Skeletal muscle satellite cell (primary cell): ENCODE measurements around the gene RREB1.
"Not testable (repeated sequence)": the region's sequence is repeated elsewhere in the genome, so short reads cannot be mapped to it uniquely, and the experiment has no call there.

Experiments used
- H3K27me3 ChIP-seq: 2 replicates; pipeline ENCODE4 v1.7.0; 2013; ENCODE audit warnings: low read length; ENCODE audit not compliant: control insufficient read depth, insufficient read depth
- H3K36me3 ChIP-seq: 2 replicates; pipeline ENCODE4 v1.7.0; 2013; ENCODE audit warnings: mild to moderate bottlenecking, control low read depth, low read length; ENCODE audit not compliant: insufficient read depth
- H3K4me1 ChIP-seq: 2 replicates; pipeline ENCODE4 v1.7.0; 2013; ENCODE audit warnings: low read length; ENCODE audit not compliant: control insufficient read depth, insufficient read depth
- H3K4me2 ChIP-seq: 2 replicates; pipeline ENCODE4 v1.7.0; 2013; ENCODE audit warnings: mild to moderate bottlenecking, low read length
- H3K4me3 ChIP-seq: 2 replicates; pipeline ENCODE4 v1.7.0; 2013; ENCODE audit warnings: low read length
- H3K9ac ChIP-seq: 2 replicates; pipeline ENCODE4 v1.7.0; 2013; ENCODE audit warnings: mild to moderate bottlenecking, low read depth, low read length, moderate library complexity
- H3K9me3 ChIP-seq: replicated peaks from 2 replicates; pipeline ENCODE4 v1.7.0; 2013; ENCODE audit warnings: mild to moderate bottlenecking, control low read depth, low read length

RREB1 gene

GRCh38 chr6:7260291-7261031 is 152.7 kb downstream of the RREB1 start:
- peak overlapping the region; percentile 83 for H3K9ac ChIP-seq
- no peaks in the 10 kb centered on the region for H3K9me3 ChIP-seq
- H3K4me3 ChIP-seq: peak overlapping the region; percentile 82
- H3K4me2 ChIP-seq: peak overlapping the region; percentile 95
- H3K36me3 ChIP-seq: no peaks in the 10 kb centered on the region
- no peaks in the 10 kb centered on the region for H3K27me3 ChIP-seq
- peaks cover 14% of the 10 kb centered on the region for H3K4me1 ChIP-seq

- Histone ChIP-seq H3K36me3 (no peaks in the 10 kb centered on the region), H3K27me3 (no peaks in the 10 kb centered on the region), H3K4me3 (peak overlapping the region; percentile 82), H3K9ac (peak overlapping the region; percentile 83), H3K9me3 (no peaks in the 10 kb centered on the region), H3K4me2 (peak overlapping the region; percentile 95), H3K4me1 (peaks cover 14% of the 10 kb centered on the region)
Measured at GRCh38 chr6:7261032-7261841, 153.5 kb downstream of the RREB1 start.

- H3K4me2 ChIP-seq: peak overlapping the region; percentile 95
Measured at GRCh38 chr6:7261852-7262461, 154.2 kb downstream of the RREB1 start.

GRCh38 chr6:7262746-7263518 is 155.2 kb downstream of the RREB1 start:
- H3K4me2 ChIP-seq: no peak overlapping the region
- H3K9ac ChIP-seq: no peak overlapping the region
- H3K4me1 ChIP-seq: peaks cover 22% of the 10 kb centered on the region
- no peak overlapping the region for H3K4me3 ChIP-seq
- no peaks in the 10 kb centered on the region for H3K27me3 ChIP-seq
- no peaks in the 10 kb centered on the region for H3K36me3 ChIP-seq
- H3K9me3 ChIP-seq: no peaks in the 10 kb centered on the region

More at GRCh38 chr6:7261852-7262461, 154.2 kb downstream of the RREB1 start:
- peak overlapping the region; percentile 83 for H3K9ac ChIP-seq
- peaks cover 14% of the 10 kb centered on the region for H3K4me1 ChIP-seq
- no peaks in the 10 kb centered on the region for H3K36me3 ChIP-seq
- no peaks in the 10 kb centered on the region for H3K27me3 ChIP-seq
- no peaks in the 10 kb centered on the region for H3K9me3 ChIP-seq
- peak overlapping the region; percentile 82 for H3K4me3 ChIP-seq

- not testable (repeated sequence) for H3K9me3 ChIP-seq, H3K36me3 ChIP-seq, H3K4me3 ChIP-seq, H3K9ac ChIP-seq, H3K27me3 ChIP-seq, H3K4me2 ChIP-seq
- H3K4me1 ChIP-seq: peaks cover 27% of the 10 kb centered on the region
Measured at GRCh38 chr6:7263519-7263805, 155.7 kb downstream of the RREB1 start.

GRCh38 chr6:7264041-7264440 is 156.3 kb downstream of the RREB1 start:
- no peak overlapping the region for H3K4me2 ChIP-seq
- H3K9ac ChIP-seq: no peak overlapping the region
- H3K4me1 ChIP-seq: peaks cover 31% of the 10 kb centered on the region
- H3K36me3 ChIP-seq: no peaks in the 10 kb centered on the region
- H3K4me3 ChIP-seq: no peak overlapping the region
- H3K27me3 ChIP-seq: no peaks in the 10 kb centered on the region
- H3K9me3 ChIP-seq: no peaks in the 10 kb centered on the region

GRCh38 chr6:7264686-7265384 is 157.1 kb downstream of the RREB1 start:
- Histone ChIP-seq H3K4me1 (peaks cover 31% of the 10 kb centered on the region), H3K27me3 (no peaks in the 10 kb centered on the region), H3K9me3 (no peaks in the 10 kb centered on the region), H3K4me2 (no peak overlapping the region), H3K36me3 (no peaks in the 10 kb centered on the region), H3K4me3 (no peak overlapping the region), H3K9ac (no peak overlapping the region)

GRCh38 chr6:7265385-7265726 is 157.6 kb downstream of the RREB1 start:
- not testable (repeated sequence) for H3K9me3 ChIP-seq, H3K4me3 ChIP-seq, H3K4me2 ChIP-seq, H3K36me3 ChIP-seq, H3K27me3 ChIP-seq, H3K9ac ChIP-seq
- H3K4me1 ChIP-seq: peaks cover 31% of the 10 kb centered on the region

GRCh38 chr6:7267071-7267465 is 159.3 kb downstream of the RREB1 start:
- Histone ChIP-seq H3K4me2 (no peak overlapping the region), H3K4me3 (no peak overlapping the region), H3K9me3 (no peaks in the 10 kb centered on the region), H3K9ac (no peak overlapping the region), H3K36me3 (no peaks in the 10 kb centered on the region), H3K4me1 (peaks cover 17% of the 10 kb centered on the region), H3K27me3 (no peaks in the 10 kb centered on the region)

- Histone ChIP-seq H3K36me3 (no peaks in the 10 kb centered on the region), H3K4me3 (peak overlapping the region; percentile 7), H3K9me3 (no peaks in the 10 kb centered on the region), H3K4me2 (peak overlapping the region; percentile 54), H3K9ac (no peak overlapping the region), H3K27me3 (no peaks in the 10 kb centered on the region), H3K4me1 (peaks cover 16% of the 10 kb centered on the region)
Measured at GRCh38 chr6:7267466-7268091, 159.8 kb downstream of the RREB1 start.
